Measurements from ENCODE around the gene MAPK6.
A peak's percentile ranks its signal among the peaks of the same experiment; 100 is the strongest.

DNA sequence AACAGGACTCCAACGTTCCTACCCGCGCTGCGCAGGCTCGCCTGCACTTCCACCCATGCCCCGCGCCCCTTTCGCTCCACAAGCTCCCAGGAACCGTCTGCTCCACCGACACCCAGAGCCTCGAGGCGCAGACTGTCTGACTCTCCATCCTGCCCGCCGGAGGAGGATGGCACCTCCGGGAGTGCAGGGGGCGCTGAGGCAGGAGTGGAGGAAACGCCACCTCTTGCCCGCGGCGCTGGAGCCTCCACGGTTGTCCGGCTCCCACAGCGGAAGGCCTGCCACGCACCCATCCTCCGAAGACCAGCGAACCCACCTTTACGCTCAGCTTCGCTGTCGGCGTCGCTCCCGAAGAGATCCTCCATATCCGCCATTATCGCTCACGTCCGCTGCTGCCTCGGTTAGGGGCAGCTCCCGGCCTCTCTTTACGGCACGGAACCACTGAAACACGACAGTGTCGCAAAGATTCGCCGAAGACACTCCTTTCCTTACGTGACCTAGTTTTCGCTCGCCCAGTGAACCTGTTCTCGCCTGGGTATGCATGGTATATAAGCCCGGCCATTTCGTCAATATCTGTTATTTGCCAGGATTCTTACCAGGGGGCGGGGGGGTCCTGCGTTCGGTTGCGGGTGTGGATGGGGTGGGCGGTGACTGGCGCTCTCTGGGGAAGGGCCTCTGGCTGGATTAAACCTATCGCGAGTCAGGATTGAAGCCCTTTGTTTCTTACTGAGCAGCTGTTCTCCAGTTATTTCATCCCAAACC lies 47.5 kb upstream of the MAPK6 start, which contains the start of gene LEO1:
- peak in 5 of 6 experiments; percentile 33 to 63 (median 41) for TF ChIP-seq CTCF (IDR thresholded peaks at IDR 0.05)
- TF ChIP-seq POLR2A (IDR thresholded peaks at IDR 0.05), result peak in 3 of 4 donors; percentile 54 to 72 (median 54)
